Vagina (tissue), 2 donors: ENCODE measurements around the gene TCF25.

Experiments
- POLR2A ChIP-seq, 2 donors: fragments of 450-650 bp; IDR thresholded peaks; one replicate each; pipeline ENCODE4 v1.6.1; 2017; ENCODE audit warnings: antibody characterized with exemption in 2 of 2, mild to moderate bottlenecking in 2 of 2, moderate library complexity in 2 of 2
- TF ChIP-seq, protein P1 (sequence below), 3 experiments: fragments of 450-650 bp in 2 of 3; fragments of 200-600 bp in 1 of 3; sonication (generic) in 1 of 3; IDR thresholded peaks; one replicate each; pipeline ENCODE4 v1.5.1; 2017 to 2019; ENCODE audit warnings: antibody characterized with exemption in 3 of 3, mild to moderate bottlenecking in 2 of 3, moderate library complexity in 2 of 3

DNA sequence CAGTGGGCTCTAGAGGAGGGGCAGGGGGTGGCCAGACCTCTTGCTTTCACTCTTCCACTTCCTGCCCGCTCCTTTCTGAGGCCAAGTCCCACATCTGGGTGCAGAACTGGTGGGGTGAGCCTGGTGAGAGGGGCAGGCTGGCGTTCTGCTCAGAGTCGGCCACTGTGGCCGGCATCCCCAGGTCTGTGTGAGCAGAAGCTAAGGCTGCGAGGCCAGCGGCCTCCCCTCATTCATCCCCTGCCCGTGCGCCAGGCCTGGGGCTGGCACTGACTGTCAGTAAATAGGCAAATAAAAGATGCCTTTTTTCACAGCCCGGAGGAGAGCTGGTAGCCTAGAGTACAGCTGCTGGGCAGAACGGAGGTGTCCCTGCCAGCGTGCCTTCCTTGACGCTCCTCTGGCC is 76.4 kb downstream of the TCF25 start:
- TF ChIP-seq, protein P1, sequence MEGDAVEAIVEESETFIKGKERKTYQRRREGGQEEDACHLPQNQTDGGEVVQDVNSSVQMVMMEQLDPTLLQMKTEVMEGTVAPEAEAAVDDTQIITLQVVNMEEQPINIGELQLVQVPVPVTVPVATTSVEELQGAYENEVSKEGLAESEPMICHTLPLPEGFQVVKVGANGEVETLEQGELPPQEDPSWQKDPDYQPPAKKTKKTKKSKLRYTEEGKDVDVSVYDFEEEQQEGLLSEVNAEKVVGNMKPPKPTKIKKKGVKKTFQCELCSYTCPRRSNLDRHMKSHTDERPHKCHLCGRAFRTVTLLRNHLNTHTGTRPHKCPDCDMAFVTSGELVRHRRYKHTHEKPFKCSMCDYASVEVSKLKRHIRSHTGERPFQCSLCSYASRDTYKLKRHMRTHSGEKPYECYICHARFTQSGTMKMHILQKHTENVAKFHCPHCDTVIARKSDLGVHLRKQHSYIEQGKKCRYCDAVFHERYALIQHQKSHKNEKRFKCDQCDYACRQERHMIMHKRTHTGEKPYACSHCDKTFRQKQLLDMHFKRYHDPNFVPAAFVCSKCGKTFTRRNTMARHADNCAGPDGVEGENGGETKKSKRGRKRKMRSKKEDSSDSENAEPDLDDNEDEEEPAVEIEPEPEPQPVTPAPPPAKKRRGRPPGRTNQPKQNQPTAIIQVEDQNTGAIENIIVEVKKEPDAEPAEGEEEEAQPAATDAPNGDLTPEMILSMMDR (IDR thresholded peaks at IDR 0.05): no peak
- no peak for TF ChIP-seq POLR2A (IDR thresholded peaks at IDR 0.05)
